ENCODE measurements around the gene ATP5PB.
A peak's percentile ranks its signal among the peaks of the same experiment; 100 is the strongest.

ATP5PB gene

GRCh38 chr1:111474106-111474505 is 24.8 kb downstream of the ATP5PB start:
- DNase-seq (ENCODE audit: insufficient read length, low spot score), result no peak
- no peak for FAIRE-seq

GRCh38 chr1:111474521-111474920 is 25.3 kb downstream of the ATP5PB start:
- no peak for DNase-seq (ENCODE audit: insufficient read length, low spot score)
- FAIRE-seq, result no peak

GRCh38 chr1:111475701-111476100 is 26.4 kb downstream of the ATP5PB start:
- FAIRE-seq, result no peak
- no peak for DNase-seq (ENCODE audit: insufficient read length, low spot score)

GRCh38 chr1:111476214-111476613 is 26.9 kb downstream of the ATP5PB start:
- no peak for FAIRE-seq
- DNase-seq (ENCODE audit: insufficient read length, low spot score), result no peak

- FAIRE-seq, result no peak
- no peak for DNase-seq (ENCODE audit: insufficient read length, low spot score)
Measured at GRCh38 chr1:111476761-111477309, 27.6 kb downstream of the ATP5PB start.

GRCh38 chr1:111480674-111481073 is 31.4 kb downstream of the ATP5PB start:
- DNase-seq (ENCODE audit: insufficient read length, low spot score) (no peak), FAIRE-seq (no peak)

GRCh38 chr1:111481387-111482221 is 32.3 kb downstream of the ATP5PB start:
- DNase-seq (ENCODE audit: insufficient read length, low spot score), result peak; percentile 56

GRCh38 chr1:111483166-111483565 is 33.9 kb downstream of the ATP5PB start:
- no peak for FAIRE-seq

More at GRCh38 chr1:111481387-111482221, 32.3 kb downstream of the ATP5PB start:
- FAIRE-seq, result no peak

GRCh38 chr1:111483876-111484275 is 34.6 kb downstream of the ATP5PB start:
- DNase-seq (ENCODE audit: insufficient read length, low spot score) (no peak), FAIRE-seq (no peak)

More at GRCh38 chr1:111483166-111483565, 33.9 kb downstream of the ATP5PB start:
- DNase-seq (ENCODE audit: insufficient read length, low spot score), result no peak

GRCh38 chr1:111484391-111485026 is 35.2 kb downstream of the ATP5PB start:
- DNase-seq (ENCODE audit: insufficient read length, low spot score) (no peak), FAIRE-seq (no peak)

- DNase-seq (ENCODE audit: insufficient read length, low spot score) (no peak), FAIRE-seq (no peak)
Measured at GRCh38 chr1:111486431-111486830, 37.2 kb downstream of the ATP5PB start.

- FAIRE-seq, result no peak
- DNase-seq (ENCODE audit: insufficient read length, low spot score), result no peak
Measured at GRCh38 chr1:111487133-111487532, 37.9 kb downstream of the ATP5PB start.

GRCh38 chr1:111488669-111489068 is 39.4 kb downstream of the ATP5PB start:
- FAIRE-seq (no peak), DNase-seq (ENCODE audit: insufficient read length, low spot score) (no peak)

GRCh38 chr1:111489604-111490003 is 40.3 kb downstream of the ATP5PB start:
- FAIRE-seq (no peak), DNase-seq (ENCODE audit: insufficient read length, low spot score) (no peak)

- FAIRE-seq, result no peak
- DNase-seq (ENCODE audit: insufficient read length, low spot score), result no peak
Measured at GRCh38 chr1:111490220-111490619, 41.0 kb downstream of the ATP5PB start.

GRCh38 chr1:111491070-111491469 is 41.8 kb downstream of the ATP5PB start:
- no peak for DNase-seq (ENCODE audit: insufficient read length, low spot score)

GRCh38 chr1:111496398-111496797 is 47.1 kb downstream of the ATP5PB start:
- DNase-seq (ENCODE audit: insufficient read length, low spot score) (no peak), FAIRE-seq (no peak)

More at GRCh38 chr1:111491070-111491469, 41.8 kb downstream of the ATP5PB start:
- no peak for FAIRE-seq

- FAIRE-seq (no peak), DNase-seq (ENCODE audit: insufficient read length, low spot score) (no peak)
Measured at GRCh38 chr1:111497592-111497991, 48.3 kb downstream of the ATP5PB start.

- FAIRE-seq, result no peak
- DNase-seq (ENCODE audit: insufficient read length, low spot score), result no peak
Measured at GRCh38 chr1:111499026-111499785, 49.9 kb downstream of the ATP5PB start.

- no peak for FAIRE-seq
Measured at GRCh38 chr1:111501645-111502044, 52.4 kb downstream of the ATP5PB start.

GRCh38 chr1:111503585-111504060 is 54.4 kb downstream of the ATP5PB start, which contains the start of the genes ADORA3 and TMIGD3:
Gene ADORA3, minus strand, starts transcription at chr1:111503633. Its CDS starts 279 bp downstream, at chr1:111503354.
Gene TMIGD3, minus strand, starts transcription at chr1:111503633. Its CDS starts 279 bp downstream, at chr1:111503354.
- no peak for FAIRE-seq
- no peak for DNase-seq (ENCODE audit: insufficient read length, low spot score)

More at GRCh38 chr1:111501645-111502044, 52.4 kb downstream of the ATP5PB start:
- no peak for DNase-seq (ENCODE audit: insufficient read length, low spot score)
